22Rv1 (cell line): Measurements from ENCODE around the gene CEP126.
A peak's percentile ranks its signal among the peaks of the same experiment; 100 is the strongest.

Source experiments
- H3K27ac ChIP-seq: fragments of 450-650 bp; 2 replicates; pipeline ENCODE4 v1.5.1; 2017
- ZFX ChIP-seq: fragments of 450-650 bp; IDR thresholded peaks from 2 replicates; pipeline ENCODE4 v1.6.1; 2017; ENCODE audit warnings: antibody characterized with exemption, borderline replicate concordance
- TF ChIP-seq, protein P1 (sequence below): fragments of 450-650 bp; IDR thresholded peaks from 2 replicates; pipeline ENCODE4 v1.5.1; 2017; ENCODE audit warnings: mild to moderate bottlenecking

The CEP126 gene

DNA sequence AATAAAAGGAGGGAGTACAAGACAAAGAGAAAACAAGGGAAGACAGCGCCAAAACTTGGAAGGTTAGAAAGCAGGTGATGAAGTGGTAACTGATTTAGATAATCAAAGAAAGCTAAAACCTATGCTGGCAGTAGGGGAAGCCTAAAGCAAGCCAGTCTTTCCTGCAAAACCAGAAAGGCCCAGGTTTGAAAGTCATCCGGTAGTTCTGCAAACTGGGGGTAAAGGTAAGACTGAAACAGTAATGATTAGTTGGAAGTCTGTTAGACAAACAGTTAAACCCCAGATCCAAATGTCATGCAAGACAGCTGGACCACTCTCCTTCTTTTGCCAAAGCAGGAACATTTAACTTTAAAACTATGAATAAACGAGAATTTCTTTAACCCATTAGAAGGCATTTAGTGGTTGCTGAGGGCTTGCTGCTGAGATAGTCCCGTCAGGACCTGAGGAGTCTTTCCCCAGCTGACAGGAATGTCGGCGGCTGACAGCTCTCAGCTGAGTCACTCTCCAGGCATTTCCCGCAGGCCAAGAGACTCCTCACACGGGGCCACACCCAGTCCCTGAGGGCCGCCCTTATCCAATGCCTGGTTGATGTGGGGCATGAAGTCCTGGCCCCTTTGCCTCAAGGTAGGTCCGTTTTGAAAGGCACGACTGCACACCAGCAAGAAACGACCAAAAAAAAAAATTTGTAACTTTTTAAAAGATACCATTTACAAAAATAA lies 96.1 kb downstream of the CEP126 start:
- H3K27ac ChIP-seq: peak overlapping the region; percentile 16; the same call in 1 of the 2 replicates
- no peak for TF ChIP-seq ZFX
- TF ChIP-seq, protein P1, sequence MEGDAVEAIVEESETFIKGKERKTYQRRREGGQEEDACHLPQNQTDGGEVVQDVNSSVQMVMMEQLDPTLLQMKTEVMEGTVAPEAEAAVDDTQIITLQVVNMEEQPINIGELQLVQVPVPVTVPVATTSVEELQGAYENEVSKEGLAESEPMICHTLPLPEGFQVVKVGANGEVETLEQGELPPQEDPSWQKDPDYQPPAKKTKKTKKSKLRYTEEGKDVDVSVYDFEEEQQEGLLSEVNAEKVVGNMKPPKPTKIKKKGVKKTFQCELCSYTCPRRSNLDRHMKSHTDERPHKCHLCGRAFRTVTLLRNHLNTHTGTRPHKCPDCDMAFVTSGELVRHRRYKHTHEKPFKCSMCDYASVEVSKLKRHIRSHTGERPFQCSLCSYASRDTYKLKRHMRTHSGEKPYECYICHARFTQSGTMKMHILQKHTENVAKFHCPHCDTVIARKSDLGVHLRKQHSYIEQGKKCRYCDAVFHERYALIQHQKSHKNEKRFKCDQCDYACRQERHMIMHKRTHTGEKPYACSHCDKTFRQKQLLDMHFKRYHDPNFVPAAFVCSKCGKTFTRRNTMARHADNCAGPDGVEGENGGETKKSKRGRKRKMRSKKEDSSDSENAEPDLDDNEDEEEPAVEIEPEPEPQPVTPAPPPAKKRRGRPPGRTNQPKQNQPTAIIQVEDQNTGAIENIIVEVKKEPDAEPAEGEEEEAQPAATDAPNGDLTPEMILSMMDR: no peak

DNA sequence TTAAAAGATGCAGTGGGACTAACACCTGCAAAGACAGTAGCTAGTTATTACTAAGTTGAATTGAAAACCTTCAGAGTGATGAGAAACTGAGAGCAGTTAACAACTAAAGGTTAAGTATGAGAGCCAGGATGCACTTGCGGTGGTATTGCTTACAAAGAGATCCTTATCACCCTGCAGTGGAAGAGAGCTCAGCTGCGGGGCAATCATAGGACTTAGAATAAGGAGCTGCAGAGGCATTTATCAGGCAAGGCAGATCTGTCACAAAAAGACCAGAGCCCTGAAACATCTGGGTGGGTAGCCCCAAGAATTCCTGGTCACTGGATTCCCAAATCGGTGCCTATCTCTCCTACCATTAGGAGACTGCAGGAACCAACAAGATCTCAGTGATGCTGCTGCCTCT lies 98.1 kb downstream of the CEP126 start:
- no peak overlapping the region for H3K27ac ChIP-seq
- TF ChIP-seq, protein P1: no peak
- no peak for TF ChIP-seq ZFX

DNA sequence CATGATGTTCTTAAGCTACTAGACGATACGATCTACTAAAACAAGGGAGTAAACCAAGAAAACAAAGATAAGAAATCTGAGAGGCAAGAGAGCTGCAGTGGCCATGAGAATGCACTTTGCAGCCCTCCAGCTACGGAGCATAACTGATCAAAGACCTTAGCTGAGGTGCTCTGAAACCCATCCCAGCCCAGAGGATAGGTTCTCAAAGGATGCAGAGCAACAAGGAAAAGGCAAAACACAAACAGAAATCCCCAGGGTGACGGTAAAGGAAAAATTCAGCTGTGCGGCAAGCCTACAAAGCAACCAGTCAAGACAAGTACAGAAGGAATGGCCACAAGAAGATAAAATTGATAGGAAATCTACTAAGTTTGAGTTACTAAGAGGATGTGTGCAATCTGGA lies 99.9 kb downstream of the CEP126 start:
- TF ChIP-seq, protein P1: no peak
- no peak for TF ChIP-seq ZFX
- no peak overlapping the region for H3K27ac ChIP-seq

DNA sequence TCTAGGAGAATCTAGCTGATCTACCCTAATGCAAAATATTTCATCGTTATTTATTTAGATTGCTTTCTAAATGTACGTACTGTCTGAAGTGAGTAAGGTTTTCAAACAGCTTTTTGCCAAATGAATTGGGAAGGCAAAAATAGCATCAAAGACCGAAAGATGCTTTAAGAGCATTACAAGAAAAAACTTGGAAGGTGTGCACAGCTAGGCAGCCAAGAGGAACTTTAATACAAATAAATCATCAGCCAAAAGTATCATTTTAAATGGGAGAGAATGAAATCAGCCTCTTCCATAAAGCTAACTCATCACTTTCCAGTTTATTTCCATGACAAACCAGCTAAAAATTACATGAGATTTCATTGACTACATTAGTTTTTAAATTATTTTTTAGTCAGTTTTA lies 102.2 kb downstream of the CEP126 start:
- TF ChIP-seq, protein P1: no peak
- no peak for TF ChIP-seq ZFX
- H3K27ac ChIP-seq: no peak overlapping the region

DNA sequence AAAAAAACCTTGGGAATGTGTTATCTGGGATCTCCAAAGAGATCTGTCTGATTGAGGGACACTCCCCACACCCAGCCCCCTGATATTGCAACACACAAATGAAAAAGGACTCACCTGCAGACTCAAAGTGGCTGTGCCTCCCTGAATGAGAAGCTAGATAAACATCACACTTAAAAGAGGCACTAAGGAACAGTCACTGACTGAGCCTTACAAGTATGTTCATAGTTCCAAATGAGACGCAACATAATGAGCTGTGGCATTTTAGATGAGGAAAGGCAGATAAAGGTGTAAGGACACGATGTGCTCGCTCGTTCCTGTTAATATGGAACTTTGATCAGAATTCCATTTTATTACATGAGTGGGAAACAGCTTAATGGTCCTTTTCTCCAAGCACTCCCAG lies 111.4 kb downstream of the CEP126 start:
- TF ChIP-seq, protein P1: no peak
- no peak for TF ChIP-seq ZFX
- peak overlapping the region; percentile 12; the same call in 1 of the 2 replicates for H3K27ac ChIP-seq

DNA sequence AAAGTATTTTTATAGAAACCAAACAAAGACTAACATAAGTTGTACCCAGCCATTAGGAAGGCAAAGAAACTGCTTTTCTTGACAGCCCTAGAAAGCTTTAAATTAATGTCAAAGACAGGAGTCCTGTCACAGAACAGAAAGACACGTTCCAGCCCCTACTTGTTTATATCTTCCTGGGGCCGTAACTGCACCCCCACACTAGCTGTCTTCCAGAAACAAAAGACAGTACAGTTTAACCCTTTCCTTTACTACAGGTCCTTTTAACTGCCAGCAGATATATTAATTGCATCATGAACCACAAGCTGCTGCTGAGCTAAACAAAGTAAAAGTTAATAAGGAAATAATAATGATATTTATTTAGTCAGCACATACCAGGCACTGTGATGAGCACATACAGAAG lies 112.1 kb downstream of the CEP126 start:
- peak overlapping the region; percentile 12; the same call in 1 of the 2 replicates for H3K27ac ChIP-seq
- no peak for TF ChIP-seq ZFX
- TF ChIP-seq, protein P1: no peak

DNA sequence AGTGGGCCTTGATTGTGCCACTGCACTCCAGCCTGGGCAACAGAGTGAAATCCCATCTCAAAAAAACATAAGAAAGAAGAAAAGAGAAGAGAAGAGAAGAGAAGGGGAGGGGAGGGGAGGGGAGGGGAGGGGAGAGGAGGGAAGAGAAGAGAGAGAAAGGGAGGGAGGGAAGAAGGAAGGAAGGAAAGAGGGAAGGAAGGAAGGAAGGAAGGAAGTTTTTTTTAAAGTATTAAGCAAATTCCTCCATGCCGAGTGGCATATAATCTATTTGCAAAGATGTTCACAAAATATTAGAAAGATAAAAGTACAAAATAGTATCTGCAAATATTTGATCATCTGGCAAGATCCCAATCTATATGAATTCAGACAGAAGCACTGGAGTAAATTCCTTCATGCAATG lies 121.9 kb downstream of the CEP126 start:
- TF ChIP-seq, protein P1: no peak
- TF ChIP-seq ZFX: no peak
- H3K27ac ChIP-seq: no peak overlapping the region
